ENCODE measurements around the gene GRAMD1C. TPM values are rescaled to one million over a fixed set of nuclear protein-coding genes. Genes with fewer than 3 reads are reported as not detected.

The GRAMD1C gene
- total and polyA plus RNA-seq, 2 of the 13 experiments (the other 11 are each of a cell fraction or from before 2014, with no cell fraction given), result 0.45 TPM; not detected in 1

- intact Hi-C loops (cut with micrococcal nuclease; ENCODE audit: unreplicated experiment), result no loop called here
- Histone ChIP-seq H2AFZ (ENCODE audit: low read length) (no peak overlapping the region), H4K20me1 (ENCODE audit: insufficient read depth, low read length) (no peaks in the 10 kb centered on the region), H3K36me3 (replicated peaks in 1 of 2; ENCODE audit: control insufficient read depth in 1 of 2, insufficient read depth in 2 of 2, low read length in 2 of 2) (no peaks in the 10 kb centered on the region), H3K9ac (ENCODE audit: insufficient read depth, low read depth, low read length) (no peak overlapping the region), H3K9me3 (ENCODE audit: low read length) (no peaks in the 10 kb centered on the region), H3K4me1 (ENCODE audit: insufficient read depth, low read length) (peaks cover 9% of the 10 kb centered on the region; the same call in 1 of the 2 replicates), H3K79me2 (ENCODE audit: insufficient read depth, low read length) (no peaks in the 10 kb centered on the region), H3K27ac (ENCODE audit: extremely low read length, insufficient read depth, low read length) (no peak overlapping the region), H3K27me3 (ENCODE audit: control insufficient read depth in 1 of 2, insufficient read depth in 2 of 2, low read length in 2 of 2) (no peaks in the 10 kb centered on the region), H3K4me2 (ENCODE audit: low read depth, low read length) (peak overlapping the region; percentile 23), H3K4me3 (replicated peaks in 1 of 3; ENCODE audit: insufficient read depth in 1 of 3, low read depth in 2 of 3, low read length in 3 of 3) (no peak overlapping the region)
- peak; percentile 6 for DNase-seq (ENCODE audit: low spot score)
- TF ChIP-seq POGZ (CRISPR knock-in tag; IDR thresholded peaks at IDR 0.05) (no peak), PRDM10 (CRISPR knock-in tag; IDR thresholded peaks at IDR 0.05; ENCODE audit: low read depth) (no peak), FOSL1 (CRISPR knock-in tag; IDR thresholded peaks at IDR 0.05; ENCODE audit: borderline replicate concordance) (peak; percentile 17; the same call in 1 of the 2 replicates), MTF1 (CRISPR knock-in tag; IDR thresholded peaks at IDR 0.05) (no peak), ARID5B (CRISPR knock-in tag; IDR thresholded peaks at IDR 0.05) (peak; percentile 16; the same call in 1 of the 2 replicates), NBN (conservative IDR thresholded peaks at IDR 0.05) (no peak), FOSL2 (CRISPR knock-in tag; IDR thresholded peaks at IDR 0.05) (peak; percentile 81), ZNF431 (CRISPR knock-in tag; IDR thresholded peaks at IDR 0.05; ENCODE audit: borderline replicate concordance, low read depth) (no peak), ZNF644 (CRISPR knock-in tag; IDR thresholded peaks at IDR 0.05; ENCODE audit: low read depth) (peak; percentile 41; the same call in 1 of the 2 replicates)
- TF ChIP-seq, protein P1, sequence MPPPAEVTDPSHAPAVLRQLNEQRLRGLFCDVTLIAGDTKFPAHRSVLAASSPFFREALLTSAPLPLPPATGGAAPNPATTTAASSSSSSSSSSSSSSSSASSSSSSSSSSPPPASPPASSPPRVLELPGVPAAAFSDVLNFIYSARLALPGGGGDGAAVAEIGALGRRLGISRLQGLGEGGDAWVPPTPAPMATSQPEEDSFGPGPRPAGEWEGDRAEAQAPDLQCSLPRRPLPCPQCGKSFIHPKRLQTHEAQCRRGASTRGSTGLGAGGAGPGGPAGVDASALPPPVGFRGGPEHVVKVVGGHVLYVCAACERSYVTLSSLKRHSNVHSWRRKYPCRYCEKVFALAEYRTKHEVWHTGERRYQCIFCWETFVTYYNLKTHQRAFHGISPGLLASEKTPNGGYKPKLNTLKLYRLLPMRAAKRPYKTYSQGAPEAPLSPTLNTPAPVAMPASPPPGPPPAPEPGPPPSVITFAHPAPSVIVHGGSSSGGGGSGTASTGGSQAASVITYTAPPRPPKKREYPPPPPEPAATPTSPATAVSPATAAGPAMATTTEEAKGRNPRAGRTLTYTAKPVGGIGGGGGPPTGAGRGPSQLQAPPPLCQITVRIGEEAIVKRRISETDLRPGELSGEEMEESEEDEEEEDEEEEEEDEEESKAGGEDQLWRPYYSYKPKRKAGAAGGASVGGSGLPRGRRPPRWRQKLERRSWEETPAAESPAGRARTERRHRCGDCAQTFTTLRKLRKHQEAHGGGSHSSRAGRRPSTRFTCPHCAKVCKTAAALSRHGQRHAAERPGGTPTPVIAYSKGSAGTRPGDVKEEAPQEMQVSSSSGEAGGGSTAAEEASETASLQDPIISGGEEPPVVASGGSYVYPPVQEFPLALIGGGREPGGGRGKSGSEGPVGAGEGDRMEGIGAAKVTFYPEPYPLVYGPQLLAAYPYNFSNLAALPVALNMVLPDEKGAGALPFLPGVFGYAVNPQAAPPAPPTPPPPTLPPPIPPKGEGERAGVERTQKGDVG (CRISPR knock-in tag; IDR thresholded peaks at IDR 0.05; ENCODE audit: borderline replicate concordance), result no peak
- in situ Hi-C loops (cut with HindIII; ENCODE audit: extremely low pct_ligation_motif_present, low pct_unique_long_range_greater_than_20kb), result no loop called here
- ChIA-PET CTCF (ENCODE audit: low intra/inter-chr PET ratio, low total read pairs) (no interaction called here), POLR2A (no interaction called here)
- FAIRE-seq, result no peak
- 22% methylated on average over 4 of the region's 4 CpGs for WGBS (ENCODE audit: low lambda C conversion rate)
- BruUV-seq (replicated peaks), result no TSS peak
- ATAC-seq, result peak; percentile 61
These were observed 56.3 kb downstream of the GRAMD1C start for GRCh38 chr3:113894927-113895326.

All from HepG2 (cell line).